ENCODE results near the gene DYRK1A.

Gene DYRK1A

DNA sequence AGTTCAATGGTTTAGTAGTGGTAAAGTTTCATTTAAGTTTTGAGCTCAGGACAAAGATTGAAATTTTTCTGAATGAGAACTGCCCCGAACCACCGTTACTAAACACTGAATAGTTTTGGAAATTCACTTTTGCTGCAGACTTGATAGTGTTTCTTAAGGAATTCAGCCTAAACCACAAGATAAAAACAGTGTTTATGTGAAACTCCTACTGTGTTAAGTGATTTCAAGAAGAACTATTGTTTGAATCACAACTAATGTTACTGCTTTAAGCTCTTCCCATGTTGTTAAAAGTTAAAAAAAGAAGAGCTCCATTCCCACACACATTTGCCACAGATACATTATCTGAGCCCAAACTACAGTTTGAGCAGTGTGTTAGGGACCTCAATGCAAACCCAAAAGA is 159.2 kb downstream of the DYRK1A start:
- no peak overlapping the region for H3K27ac ChIP-seq
- H3K9ac ChIP-seq (ENCODE audit: insufficient read length): no peak overlapping the region
- TF ChIP-seq FOXP2 (optimal IDR thresholded peaks at IDR 0.05; ENCODE audit: control extremely low read depth, extremely low read length, insufficient read depth) (no peak), EZH2 (IDR thresholded peaks at IDR 0.05) (no peak), POLR2AphosphoS5 (IDR thresholded peaks at IDR 0.05; ENCODE audit: borderline replicate concordance, low read depth, low read length) (no peak)
- no peak for DNase-seq (ENCODE audit: low read depth, low spot score)
- no peak overlapping the region for H3K4me3 ChIP-seq
- H3K36me3 ChIP-seq (ENCODE audit: insufficient read depth, low read length): no peaks in the 10 kb centered on the region
- H3K9me3 ChIP-seq (ENCODE audit: low read depth, low read length): no peaks in the 10 kb centered on the region

DNA sequence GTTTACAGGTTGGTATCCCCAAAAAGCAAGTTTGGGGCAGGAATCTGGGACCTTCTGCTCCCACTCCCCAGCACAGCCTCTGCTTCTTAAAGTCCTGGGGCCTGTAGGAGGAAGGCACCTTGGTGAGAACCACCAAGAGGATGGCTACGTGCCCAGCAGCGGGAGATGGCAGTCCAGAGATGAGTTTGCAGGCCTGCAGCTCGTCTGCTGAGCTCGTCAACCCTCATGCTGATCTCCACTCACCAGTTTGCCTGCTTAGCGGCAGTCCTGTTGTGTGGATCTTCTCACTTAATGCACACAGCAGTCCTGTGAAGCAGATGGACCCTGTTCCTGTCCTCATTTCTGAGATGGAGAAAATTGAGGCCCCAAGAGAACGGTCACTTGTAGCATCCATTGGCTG is 160.5 kb downstream of the DYRK1A start:
- Histone ChIP-seq H3K27ac (no peak overlapping the region), H3K9me3 (ENCODE audit: low read depth, low read length) (no peaks in the 10 kb centered on the region), H3K4me3 (no peak overlapping the region), H3K9ac (ENCODE audit: insufficient read length) (no peak overlapping the region), H3K36me3 (ENCODE audit: insufficient read depth, low read length) (no peaks in the 10 kb centered on the region)
- TF ChIP-seq EZH2 (IDR thresholded peaks at IDR 0.05): no peak
- no peak for TF ChIP-seq POLR2AphosphoS5 (IDR thresholded peaks at IDR 0.05; ENCODE audit: borderline replicate concordance, low read depth, low read length)
- no peak for TF ChIP-seq FOXP2 (optimal IDR thresholded peaks at IDR 0.05; ENCODE audit: control extremely low read depth, extremely low read length, insufficient read depth)
- DNase-seq (ENCODE audit: low read depth, low spot score): no peak

DNA sequence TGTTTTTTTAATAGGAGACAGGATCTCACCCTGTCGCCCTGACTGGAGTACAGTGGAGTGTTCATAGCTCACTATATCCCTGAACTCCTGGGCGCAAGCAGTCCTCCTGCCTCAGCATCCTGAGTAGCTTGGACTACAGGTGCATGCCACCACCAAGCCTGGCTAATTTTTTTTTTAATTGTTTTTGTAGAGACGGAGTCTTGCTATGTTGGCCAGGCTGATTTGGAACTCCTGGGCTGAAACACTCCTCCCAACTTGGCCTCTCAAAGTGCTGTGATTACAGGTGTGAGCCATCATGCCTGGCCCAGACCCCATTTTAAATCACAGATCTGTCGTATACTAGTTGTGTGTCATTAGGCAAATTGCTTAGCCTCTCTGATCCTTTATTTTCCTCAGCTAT is 161.1 kb downstream of the DYRK1A start:
- Histone ChIP-seq H3K9me3 (ENCODE audit: low read depth, low read length) (no peaks in the 10 kb centered on the region), H3K4me3 (no peak overlapping the region), H3K36me3 (ENCODE audit: insufficient read depth, low read length) (no peaks in the 10 kb centered on the region), H3K27ac (no peak overlapping the region), H3K9ac (ENCODE audit: insufficient read length) (no peak overlapping the region)
- no peak for DNase-seq (ENCODE audit: low read depth, low spot score)
- TF ChIP-seq POLR2AphosphoS5 (IDR thresholded peaks at IDR 0.05; ENCODE audit: borderline replicate concordance, low read depth, low read length) (no peak), FOXP2 (optimal IDR thresholded peaks at IDR 0.05; ENCODE audit: control extremely low read depth, extremely low read length, insufficient read depth) (no peak), EZH2 (IDR thresholded peaks at IDR 0.05) (no peak)

DNA sequence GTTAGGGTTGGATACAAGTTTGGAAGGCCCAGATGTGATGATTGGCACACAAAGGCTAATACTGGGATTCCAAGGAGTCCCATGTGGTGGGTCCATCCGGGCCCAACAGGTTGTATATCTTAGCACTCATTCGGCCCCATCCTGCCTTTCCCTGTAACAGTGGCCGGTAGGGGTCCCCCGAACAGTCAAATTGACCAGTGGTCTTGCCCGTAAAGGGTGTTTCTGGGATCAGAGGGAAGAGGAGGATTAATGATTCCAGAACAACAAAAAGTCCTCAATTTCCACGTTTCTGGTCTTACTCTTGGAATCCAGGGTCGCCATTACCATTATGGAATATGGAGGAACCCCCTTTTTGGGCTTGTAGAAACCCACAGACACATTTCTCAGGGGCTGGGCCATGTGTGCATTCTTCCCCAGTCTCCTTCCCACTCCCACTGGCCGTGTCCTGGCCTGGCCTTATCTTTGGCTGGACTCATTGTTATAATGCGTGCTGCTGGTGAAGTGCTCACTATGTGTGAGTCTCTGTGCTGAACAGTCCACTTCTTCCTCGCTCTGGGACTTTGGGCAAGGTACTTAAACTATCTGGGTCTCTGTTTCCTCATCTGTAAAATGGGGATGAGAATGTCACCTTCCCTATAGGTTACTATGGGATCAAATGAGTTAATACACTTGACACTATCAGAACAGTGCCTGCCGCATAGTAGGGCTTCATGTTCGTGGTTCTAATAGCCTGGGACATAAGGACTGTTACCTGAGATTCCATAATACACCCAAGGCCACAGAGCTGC is 161.8 kb downstream of the DYRK1A start:
- H3K4me3 ChIP-seq: no peak overlapping the region
- H3K9ac ChIP-seq (ENCODE audit: insufficient read length): no peak overlapping the region
- no peak for TF ChIP-seq POLR2AphosphoS5 (IDR thresholded peaks at IDR 0.05; ENCODE audit: borderline replicate concordance, low read depth, low read length)
- TF ChIP-seq FOXP2 (optimal IDR thresholded peaks at IDR 0.05; ENCODE audit: control extremely low read depth, extremely low read length, insufficient read depth): no peak
- no peak for TF ChIP-seq EZH2 (IDR thresholded peaks at IDR 0.05)
- no peak overlapping the region for H3K27ac ChIP-seq
- DNase-seq (ENCODE audit: low read depth, low spot score): no peak
- no peaks in the 10 kb centered on the region for H3K9me3 ChIP-seq (ENCODE audit: low read depth, low read length)
- no peaks in the 10 kb centered on the region for H3K36me3 ChIP-seq (ENCODE audit: insufficient read depth, low read length)

DNA sequence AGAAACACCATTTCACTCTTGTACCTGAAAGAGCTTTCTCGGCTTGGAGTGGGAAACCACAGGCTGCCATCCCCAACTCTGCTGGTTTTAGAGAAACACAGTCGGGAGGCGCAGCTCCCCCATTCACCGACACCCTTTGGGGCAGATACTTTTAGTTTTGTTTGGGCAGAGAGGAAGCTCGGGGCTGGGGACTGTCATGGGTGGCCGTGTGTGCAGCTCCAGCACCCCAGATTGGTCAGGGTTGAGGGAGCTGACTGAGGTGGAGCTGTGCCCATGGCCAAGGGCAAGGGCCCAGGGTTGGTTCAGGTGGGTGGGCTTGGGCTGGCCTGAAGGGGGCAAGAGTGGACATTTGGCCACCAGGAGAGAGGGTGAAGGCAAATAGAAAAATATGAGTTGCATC is 163.1 kb downstream of the DYRK1A start:
- TF ChIP-seq FOXP2 (optimal IDR thresholded peaks at IDR 0.05; ENCODE audit: control extremely low read depth, extremely low read length, insufficient read depth): no peak
- no peak for TF ChIP-seq POLR2AphosphoS5 (IDR thresholded peaks at IDR 0.05; ENCODE audit: borderline replicate concordance, low read depth, low read length)
- no peak for TF ChIP-seq EZH2 (IDR thresholded peaks at IDR 0.05)
- H3K9ac ChIP-seq (ENCODE audit: insufficient read length): no peak overlapping the region
- H3K9me3 ChIP-seq (ENCODE audit: low read depth, low read length): no peaks in the 10 kb centered on the region
- no peaks in the 10 kb centered on the region for H3K36me3 ChIP-seq (ENCODE audit: insufficient read depth, low read length)
- DNase-seq (ENCODE audit: low read depth, low spot score): no peak
- no peak overlapping the region for H3K27ac ChIP-seq
- no peak overlapping the region for H3K4me3 ChIP-seq

DNA sequence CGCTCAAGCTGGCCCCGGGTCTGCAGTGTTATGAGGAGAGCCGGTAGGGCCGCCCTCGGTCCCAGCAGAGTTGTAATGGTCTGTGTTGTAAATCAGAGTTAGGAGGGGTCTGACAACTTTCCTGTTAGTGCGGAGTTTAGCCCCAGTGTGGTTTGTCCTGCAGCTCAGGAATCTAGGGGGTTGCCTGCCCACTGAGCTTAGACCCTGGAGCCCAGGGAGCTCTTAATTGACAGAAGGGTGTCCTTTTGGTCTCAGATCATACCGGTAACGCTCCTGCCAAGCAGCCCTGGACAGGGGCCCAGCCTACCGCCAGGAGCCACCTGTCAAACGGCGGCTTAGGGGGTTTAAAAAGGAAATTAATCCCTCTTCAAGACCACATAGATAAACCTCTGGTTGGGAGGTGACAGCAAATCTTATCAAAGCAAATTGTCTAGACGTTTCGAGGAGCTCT is 164.4 kb downstream of the DYRK1A start:
- no peak overlapping the region for H3K27ac ChIP-seq
- no peak overlapping the region for H3K4me3 ChIP-seq
- TF ChIP-seq POLR2AphosphoS5 (IDR thresholded peaks at IDR 0.05; ENCODE audit: borderline replicate concordance, low read depth, low read length) (no peak), FOXP2 (optimal IDR thresholded peaks at IDR 0.05; ENCODE audit: control extremely low read depth, extremely low read length, insufficient read depth) (no peak), EZH2 (IDR thresholded peaks at IDR 0.05) (no peak)
- DNase-seq (ENCODE audit: low read depth, low spot score): no peak
- no peak overlapping the region for H3K9ac ChIP-seq (ENCODE audit: insufficient read length)
- H3K9me3 ChIP-seq (ENCODE audit: low read depth, low read length): no peaks in the 10 kb centered on the region
- H3K36me3 ChIP-seq (ENCODE audit: insufficient read depth, low read length): no peaks in the 10 kb centered on the region

DNA sequence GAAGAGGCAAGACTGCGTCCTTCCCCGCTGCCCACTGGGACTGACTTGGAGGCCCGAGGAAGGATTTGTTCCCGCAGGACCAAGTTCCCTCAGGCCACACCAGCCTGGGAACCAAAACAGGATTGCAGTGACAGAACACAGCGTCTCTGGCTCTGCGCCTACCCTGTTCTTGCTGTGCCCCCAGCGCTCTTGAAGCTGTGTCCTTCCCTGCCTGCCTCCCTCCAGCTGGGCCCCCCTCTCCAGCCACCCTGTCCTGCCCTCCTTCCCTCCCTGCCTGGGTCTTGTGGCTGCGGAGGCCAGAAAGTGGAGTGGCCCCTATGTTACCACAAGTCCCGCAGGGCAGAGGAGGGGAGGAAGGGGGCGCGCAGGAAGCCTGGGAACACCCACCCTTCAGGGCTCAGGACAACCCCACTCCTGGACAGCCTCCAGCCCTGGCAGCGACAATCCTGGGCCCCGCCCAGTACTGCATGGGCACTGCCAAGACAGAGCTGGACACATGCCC is 164.9 kb downstream of the DYRK1A start:
- no peak overlapping the region for H3K9ac ChIP-seq (ENCODE audit: insufficient read length)
- H3K27ac ChIP-seq: no peak overlapping the region
- no peak overlapping the region for H3K4me3 ChIP-seq
- TF ChIP-seq FOXP2 (optimal IDR thresholded peaks at IDR 0.05; ENCODE audit: control extremely low read depth, extremely low read length, insufficient read depth) (no peak), POLR2AphosphoS5 (IDR thresholded peaks at IDR 0.05; ENCODE audit: borderline replicate concordance, low read depth, low read length) (no peak), EZH2 (IDR thresholded peaks at IDR 0.05) (no peak)
- DNase-seq (ENCODE audit: low read depth, low spot score): no peak
- H3K36me3 ChIP-seq (ENCODE audit: insufficient read depth, low read length): no peaks in the 10 kb centered on the region
- H3K9me3 ChIP-seq (ENCODE audit: low read depth, low read length): no peaks in the 10 kb centered on the region

DNA sequence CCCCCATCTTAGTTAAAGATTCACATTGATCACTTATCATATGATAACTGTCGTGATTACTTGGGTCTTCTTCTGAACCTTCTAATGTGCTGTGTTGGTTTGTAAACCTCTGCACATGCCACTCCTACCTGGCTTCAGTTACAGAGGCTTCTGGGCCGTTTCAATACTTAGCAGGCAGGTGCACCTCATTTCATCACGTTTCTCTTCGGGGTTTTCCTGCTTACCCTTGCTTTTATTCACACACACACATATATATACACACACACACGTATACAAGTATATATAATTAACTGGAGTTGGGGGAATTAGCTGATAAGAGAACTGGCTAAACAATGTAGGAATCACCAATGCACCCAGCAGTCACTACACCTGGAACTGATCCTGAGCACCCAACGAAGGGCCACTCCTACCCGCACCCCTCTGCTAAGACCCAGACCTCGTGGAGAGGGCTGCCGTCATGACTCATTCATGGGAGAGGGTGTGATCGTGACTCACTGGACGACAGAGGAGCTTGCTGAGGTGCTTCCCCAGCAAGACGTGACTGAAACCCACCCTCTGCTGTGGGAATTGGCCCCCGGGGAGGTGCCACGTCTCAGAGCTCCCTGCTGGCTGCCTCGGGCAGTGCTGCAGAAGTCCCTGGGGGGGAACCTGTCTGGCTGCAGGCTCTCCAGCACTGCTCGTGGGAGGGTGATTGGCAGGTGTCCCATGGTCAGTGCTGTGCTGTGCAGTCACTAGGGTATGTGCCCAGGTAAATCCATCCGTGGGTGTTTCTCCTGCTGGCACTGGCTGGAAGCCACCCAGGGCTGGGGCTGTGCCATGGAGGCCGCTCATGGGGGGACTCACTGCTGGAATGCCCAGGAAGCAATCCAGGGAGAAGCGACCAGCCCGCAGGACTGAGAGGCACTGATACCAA is 166.6 kb downstream of the DYRK1A start:
- Histone ChIP-seq H3K4me3 (no peak overlapping the region), H3K27ac (no peak overlapping the region), H3K36me3 (ENCODE audit: insufficient read depth, low read length) (no peaks in the 10 kb centered on the region), H3K9me3 (ENCODE audit: low read depth, low read length) (no peaks in the 10 kb centered on the region), H3K9ac (ENCODE audit: insufficient read length) (no peak overlapping the region)
- no peak for DNase-seq (ENCODE audit: low read depth, low spot score)
- TF ChIP-seq POLR2AphosphoS5 (IDR thresholded peaks at IDR 0.05; ENCODE audit: borderline replicate concordance, low read depth, low read length) (no peak), EZH2 (IDR thresholded peaks at IDR 0.05) (no peak), FOXP2 (optimal IDR thresholded peaks at IDR 0.05; ENCODE audit: control extremely low read depth, extremely low read length, insufficient read depth) (no peak)
